ENCODE data around the gene HOGA1.
"Not testable (repeated sequence)": the region's sequence is repeated elsewhere in the genome, so short reads cannot be mapped to it uniquely, and the experiment has no call there.

Gene HOGA1

GRCh38 chr10:97632949-97633884, 49.0 kb downstream of the HOGA1 start, which contains the start of gene MORN4:
Gene MORN4 (minus strand): TSS chr10:97633500. CDS start chr10:97619653, 13,847 bp downstream.
- H3K4me3 ChIP-seq (replicated peaks; ENCODE audit: low read depth, low read length): peak within 1 kb of the TSS; percentile 94
- DNase-seq (ENCODE audit: extremely low read depth, low read depth): peak; percentile 85
- no peak for TF ChIP-seq CTCF (IDR thresholded peaks at IDR 0.05; ENCODE audit: low read depth, low read length, missing control alignments)

GRCh38 chr10:97633921-97634320, 49.7 kb downstream of the HOGA1 start:
- no peak for DNase-seq (ENCODE audit: extremely low read depth, low read depth)
- TF ChIP-seq CTCF (IDR thresholded peaks at IDR 0.05; ENCODE audit: low read depth, low read length, missing control alignments): no peak
- H3K4me3 ChIP-seq (replicated peaks; ENCODE audit: low read depth, low read length): peak overlapping the region; percentile 94

- TF ChIP-seq CTCF (IDR thresholded peaks at IDR 0.05; ENCODE audit: low read depth, low read length, missing control alignments): no peak
- no peak for DNase-seq (ENCODE audit: extremely low read depth, low read depth)
- no peak overlapping the region for H3K4me3 ChIP-seq (replicated peaks; ENCODE audit: low read depth, low read length)
These were observed 51.4 kb downstream of the HOGA1 start for GRCh38 chr10:97635577-97635976.

- H3K4me3 ChIP-seq (replicated peaks; ENCODE audit: low read depth, low read length); DNase-seq (ENCODE audit: extremely low read depth, low read depth): not testable (repeated sequence)
These were observed 54.9 kb downstream of the HOGA1 start for GRCh38 chr10:97639090-97639489.

GRCh38 chr10:97640174-97640867, 56.1 kb downstream of the HOGA1 start, which contains the start of gene PI4K2A:
Gene PI4K2A (plus strand): TSS chr10:97640671. CDS start chr10:97640743, 72 bp downstream.
- peak within 1 kb of the TSS; percentile 79 for H3K4me3 ChIP-seq (replicated peaks; ENCODE audit: low read depth, low read length)

GRCh38 chr10:97640868-97641811, 57.0 kb downstream of the HOGA1 start:
- no peak for TF ChIP-seq CTCF (IDR thresholded peaks at IDR 0.05; ENCODE audit: low read depth, low read length, missing control alignments)
- no peak for DNase-seq (ENCODE audit: extremely low read depth, low read depth)
- H3K4me3 ChIP-seq (replicated peaks; ENCODE audit: low read depth, low read length): peak overlapping the region; percentile 79

More at GRCh38 chr10:97640174-97640867, 56.1 kb downstream of the HOGA1 start, which contains the start of gene PI4K2A:
- no peak for TF ChIP-seq CTCF (IDR thresholded peaks at IDR 0.05; ENCODE audit: low read depth, low read length, missing control alignments)
- peak; percentile 99 for DNase-seq (ENCODE audit: extremely low read depth, low read depth)

- H3K4me3 ChIP-seq (replicated peaks; ENCODE audit: low read depth, low read length); DNase-seq (ENCODE audit: extremely low read depth, low read depth): not testable (repeated sequence)
These were observed 58.4 kb downstream of the HOGA1 start for GRCh38 chr10:97642471-97643159.
